K562 (cell line): ENCODE data around the gene CWF19L2. TPM values are rescaled to one million over a fixed set of nuclear protein-coding genes. Genes with fewer than 3 reads are reported as not detected.
A peak's percentile ranks its signal among the peaks of the same experiment; 100 is the strongest.

ENCODE experiments used
- ATAC-seq: fragments of 200-7000 bp; cut with Tn5 transposase; 3 replicates; pipeline ENCODE4 v1.9.1; 2020; ENCODE audit warnings: moderate library complexity
- BruUV-seq: library from RNA; stranded (reverse); fragments of 400-500 nt; replicated peaks from 2 replicates; lab custom pipeline; 2021; lab: Mats Ljungman, UMichigan
- CTCF ChIA-PET: fragments of 300-600 bp; formaldehyde crosslinking; extraction: SDS; loops from one replicate; lab custom pipeline; 2021; ENCODE audit warnings: low intra/inter-chr PET ratio; lab: Yijun Ruan, JAX
- POLR2A ChIA-PET: fragments of 300-600, 350-650 bp; sonication (Branson Sonifier 250); formaldehyde crosslinking; extraction: SDS; loops from one replicate; lab custom pipeline; 2021; ENCODE audit warnings: antibody characterized with exemption, inconsistent platforms; lab: Yijun Ruan, JAX
- DNase-seq, 4 experiments: peaks; one replicate each; pipeline versions ENCODE4 v3.0.0 to v3.0.0-alpha.2; 2011 to 2018; ENCODE audit warnings: low spot score in 3 of 4, mixed read lengths in 3 of 4; ENCODE audit errors: extremely low read depth in 1 of 4
- FAIRE-seq: peaks from 2 replicates; lab custom pipeline; 2011; peaks lifted over from hg19 to GRCh38; lab: Jason Lieb, UNC
- H2AFZ ChIP-seq: 2 replicates; pipeline ENCODE4 v1.6.0; 2011; ENCODE audit warnings: low read depth, low read length, control low read depth, inconsistent platforms
- H3K27ac ChIP-seq: fragments of 200-600 bp; 3 replicates; pipeline ENCODE4 v1.8.0; 2011; ENCODE audit warnings: low read depth, mild to moderate bottlenecking, control low read depth, inconsistent platforms, low read length, moderate library complexity, mixed read lengths; ENCODE audit errors: extremely low read depth
- H3K27me3 ChIP-seq, 2 experiments: fragments of 300-600 bp in 1 of 2; 2 replicates in 1 of 2; 3 replicates in 1 of 2; pipeline versions ENCODE4 v1.6.0 to v1.8.0; 2011; ENCODE audit warnings: inconsistent platforms in 2 of 2, low read length in 2 of 2, mild to moderate bottlenecking in 1 of 2, mixed read lengths in 1 of 2, moderate library complexity in 1 of 2; ENCODE audit not compliant: control insufficient read depth in 2 of 2, insufficient read depth in 2 of 2
- H3K36me3 ChIP-seq: fragments of 300-600 bp; 3 replicates; pipeline ENCODE4 v1.8.0; 2011; ENCODE audit warnings: mild to moderate bottlenecking, low read length, inconsistent platforms; ENCODE audit not compliant: control insufficient read depth, insufficient read depth
- H3K4me1 ChIP-seq, 2 experiments: fragments of 200-600 bp in 1 of 2; replicated peaks in 1 of 2; 2 replicates in 1 of 2; 3 replicates in 1 of 2; pipeline versions ENCODE4 v1.5.1 to v1.8.0; 2011; ENCODE audit warnings: inconsistent platforms in 2 of 2, low read length in 2 of 2, mild to moderate bottlenecking in 1 of 2, mixed read lengths in 1 of 2, moderate library complexity in 1 of 2; ENCODE audit not compliant: control insufficient read depth in 2 of 2, insufficient read depth in 2 of 2
- H3K4me2 ChIP-seq: 2 replicates; pipeline ENCODE4 v1.6.1; 2011; ENCODE audit warnings: low read length, control low read depth, inconsistent platforms, mixed read lengths; ENCODE audit not compliant: insufficient read depth
- H3K4me3 ChIP-seq: fragments of 200-600 bp; sonication (generic), shearing (Covaris generic); 2 replicates; pipeline ENCODE4 v1.5.1; 2016; ENCODE audit warnings: control low read depth, inconsistent platforms
- H3K79me2 ChIP-seq: fragments of 200-600 bp; 3 replicates; pipeline ENCODE4 v1.8.0; 2011; ENCODE audit warnings: low read length, inconsistent platforms; ENCODE audit not compliant: control insufficient read depth, insufficient read depth
- H3K9ac ChIP-seq, 2 experiments: 2 replicates each; pipeline versions ENCODE4 v1.6.0 to v1.6.1; 2011; ENCODE audit warnings: low read depth in 2 of 2, low read length in 2 of 2, control low read depth in 1 of 2, inconsistent platforms in 1 of 2, mild to moderate bottlenecking in 1 of 2, mixed read lengths in 1 of 2; ENCODE audit not compliant: insufficient read depth in 1 of 2
- H3K9me1 ChIP-seq: one replicate; pipeline ENCODE4 v1.6.0; 2011; ENCODE audit warnings: inconsistent platforms, mild to moderate bottlenecking, low read length, moderate library complexity; ENCODE audit not compliant: control insufficient read depth, insufficient read depth
- H3K9me3 ChIP-seq: replicated peaks from 2 replicates; pipeline ENCODE4 v1.5.1; 2011; ENCODE audit warnings: low read depth, low read length, inconsistent platforms; ENCODE audit not compliant: control insufficient read depth, insufficient read depth
- H4K20me1 ChIP-seq: replicated peaks from 2 replicates; pipeline ENCODE4 v1.6.1; 2011; ENCODE audit warnings: low read length, inconsistent platforms, mixed read lengths; ENCODE audit not compliant: control insufficient read depth, insufficient read depth
- ATF2 ChIP-seq: sonication (generic); formaldehyde crosslinking; IDR thresholded peaks from 2 replicates; pipeline ENCODE4 v1.8.1; 2022; ENCODE audit warnings: missing genetic modification reagents
- CREM ChIP-seq: IDR thresholded peaks from 2 replicates; pipeline ENCODE4 v1.6.1; 2014; ENCODE audit warnings: antibody characterized with exemption, low read depth
- FOXK2 ChIP-seq, 2 experiments: fragments of 450-650 bp; IDR thresholded peaks in 1 of 2; conservative IDR thresholded peaks in 1 of 2; 2 replicates each; pipeline ENCODE4 v1.6.1; 2016; ENCODE audit warnings: low read depth in 2 of 2, mild to moderate bottlenecking in 1 of 2
- GMEB1 ChIP-seq: fragments of 250-450 bp; sonication (Bioruptor Pico); IDR thresholded peaks from 2 replicates; pipeline ENCODE4 v1.4.0; 2020; ENCODE audit warnings: mild to moderate bottlenecking
- HMG20A ChIP-seq: fragments of 450-650 bp; formaldehyde crosslinking; conservative IDR thresholded peaks from 2 replicates; pipeline ENCODE4 v1.4.0; 2020; ENCODE audit warnings: mild to moderate bottlenecking, mixed read lengths
- KAT2B ChIP-seq: IDR thresholded peaks from one replicate; pipeline ENCODE4 v1.6.1; 2012; ENCODE audit warnings: low read depth, mild to moderate bottlenecking, control low read depth, inconsistent platforms, low read length, moderate library complexity
- KHSRP ChIP-seq: fragments of 450-650 bp; IDR thresholded peaks from 2 replicates; pipeline ENCODE4 v1.6.1; 2017
- KLF10 ChIP-seq: fragments of 250-450 bp; sonication (Bioruptor Pico); IDR thresholded peaks from 2 replicates; pipeline ENCODE4 v1.6.1; 2021; ENCODE audit warnings: matching md5 sums
- LEF1 ChIP-seq: fragments of 450-650 bp; IDR thresholded peaks from 2 replicates; pipeline ENCODE4 v1.6.1; 2016; ENCODE audit warnings: mild to moderate bottlenecking
- NFE2L1 ChIP-seq: fragments of 450-650 bp; IDR thresholded peaks from 2 replicates; pipeline ENCODE4 v1.6.1; 2016; ENCODE audit warnings: missing genetic modification characterization, low read depth, mild to moderate bottlenecking, missing compliant biosample characterization, moderate library complexity, borderline replicate concordance
- ZNF134 ChIP-seq: fragments of 250-450 bp; sonication (Bioruptor Pico); conservative IDR thresholded peaks from 2 replicates; pipeline ENCODE4 v1.4.0; 2020
- ZNF431 ChIP-seq: sonication (generic); formaldehyde crosslinking; IDR thresholded peaks from 2 replicates; pipeline ENCODE4 v1.8.0; 2022; ENCODE audit warnings: mild to moderate bottlenecking, missing genetic modification reagents
- ZNF445 ChIP-seq: fragments of 250-450 bp; sonication (Bioruptor Pico); IDR thresholded peaks from 2 replicates; pipeline ENCODE4 v1.4.0; 2020; ENCODE audit warnings: low read depth, mild to moderate bottlenecking, moderate library complexity
- WGBS: fragments of 100-300 bp; shearing (Covaris generic); methylation state at CpG from one replicate; pipeline ENCODE4 v1.1.6; 2016; ENCODE audit warnings: low coverage, mixed read lengths; ENCODE audit not compliant: insufficient coverage; ENCODE audit errors: missing lambda C conversion rate; 5-methylcytosine and 5-hydroxymethylcytosine counted together
- in situ Hi-C: fragments of 300-500 bp; cut with MboI; formaldehyde crosslinking; loops from 4 replicates; pipeline ENCODE4 v1.15.0; 2018; ENCODE audit warnings: inconsistent platforms, mixed read lengths
- intact Hi-C: fragments of 100-400 bp; cut with micrococcal nuclease; formaldehyde crosslinking; loops from 2 replicates; pipeline ENCODE4 v1.14.2; 2022
- polyA plus RNA-seq, 8 experiments: library from polyadenylated mRNA; depleted of rRNA in 4 of 8; stranded (reverse) in 5 of 8; unstranded in 3 of 8; fragments of >200 nt; fragmentation: Nextera tagmentation in 2 of 8; fragmentation: Illumina TruSeq in 1 of 8; extraction: Ambion mirVana in 2 of 8; extraction: Trizol in 1 of 8; gene quantifications; 2 replicates each; pipeline versions ENCODE4 v1.2.1 to v1.2.3, GENCODE V29; 2011 to 2014; ENCODE audit warnings: inconsistent platforms in 1 of 8, missing spikeins in 1 of 8
- total RNA-seq, 7 experiments: library from RNA; depleted of rRNA in 6 of 7; stranded (reverse); fragments of >200 nt in 6 of 7; fragmentation: Illumina TruSeq in 2 of 7; extraction: Trizol in 2 of 7; gene quantifications; 2 replicates each; pipeline versions ENCODE4 v1.2.1 to v1.2.3, GENCODE V29; 2011 to 2021; ENCODE audit warnings: low replicate concordance in 1 of 7
- TF ChIP-seq, protein P1 (sequence below): fragments of 450-650 bp; formaldehyde crosslinking; IDR thresholded peaks from 2 replicates; pipeline ENCODE4 v1.4.0; 2020; ENCODE audit warnings: mild to moderate bottlenecking
- TF ChIP-seq, protein P2 (sequence below): fragments of 250-450 bp; sonication (Bioruptor Pico); IDR thresholded peaks from 2 replicates; pipeline ENCODE4 v1.8.0; 2022; ENCODE audit warnings: inconsistent platforms, mild to moderate bottlenecking, moderate library complexity, borderline replicate concordance
- TF ChIP-seq, protein P3 (sequence below): fragments of 250-450 bp; sonication (Bioruptor Pico); IDR thresholded peaks from 2 replicates; pipeline ENCODE4 v1.5.0; 2020; ENCODE audit warnings: mild to moderate bottlenecking, borderline replicate concordance

CWF19L2 gene
- total and polyA plus RNA-seq, 9 of the 15 experiments (the other 6 are each of a cell fraction or from before 2014, with no cell fraction given): 4.7 to 23.3 (median 10.2) TPM

DNA sequence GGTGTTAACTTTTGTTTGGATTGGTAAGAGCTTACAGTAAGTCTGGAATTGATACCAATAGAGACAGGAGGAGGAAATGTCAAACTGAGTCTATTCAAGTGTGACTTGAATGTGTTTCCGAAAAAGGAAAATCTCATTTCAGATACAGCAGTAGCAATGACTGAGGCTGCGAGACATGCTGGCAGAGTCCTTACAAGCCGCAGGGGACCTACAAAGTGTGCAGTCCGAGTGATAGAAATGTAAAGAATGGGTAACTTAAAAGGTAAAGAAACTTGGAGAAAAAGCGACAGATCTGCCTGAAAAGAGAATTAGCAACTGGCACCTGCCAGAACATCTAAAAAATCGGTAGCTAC, 444 bp downstream of the CWF19L2 start:
- Histone ChIP-seq H3K9ac (peak overlapping the region; percentile 88 to 90), H3K79me2 (peaks cover 24% of the 10 kb centered on the region), H3K4me1 (peaks cover 0 to 5% of the 10 kb centered on the region in 2 experiments; a peak in 1 of 5 replicates), H3K27me3 (no peaks in the 10 kb centered on the region), H2AFZ (peak overlapping the region; percentile 93), H4K20me1 (no peaks in the 10 kb centered on the region), H3K36me3 (peaks cover 29% of the 10 kb centered on the region; the same call in 2 of the 3 replicates), H3K9me3 (no peaks in the 10 kb centered on the region), H3K4me3 (peak overlapping the region; percentile 61), H3K4me2 (peak overlapping the region; percentile 90), H3K27ac (peak overlapping the region; percentile 76), H3K9me1 (no peaks in the 10 kb centered on the region)
- peak in 2 of 4 experiments; percentile 41 to 43 for DNase-seq
- ATAC-seq: peak; percentile 84
- POLR2A ChIA-PET: interaction anchor here (1.0 to 2.1 kb wide), 5 partner anchors 9 to 258 kb away, joined by 3 to 10 read pairs (median 5); no protein-coding TSS in a partner anchor
- 0% methylated on average over 6 of the region's 6 CpGs for WGBS
- in situ Hi-C loops (no loop called here), intact Hi-C loops (no loop called here)
- no peak for FAIRE-seq
- CTCF ChIA-PET: interaction anchor here (0.6 kb wide), 1 partner anchor 239 kb away, joined by 3 read pairs; no protein-coding TSS in a partner anchor
- BruUV-seq: TSS peak; percentile 73
- TF ChIP-seq ZNF445 (CRISPR knock-in tag): no peak
- TF ChIP-seq KLF10 (CRISPR knock-in tag): no peak
- TF ChIP-seq, protein P1, sequence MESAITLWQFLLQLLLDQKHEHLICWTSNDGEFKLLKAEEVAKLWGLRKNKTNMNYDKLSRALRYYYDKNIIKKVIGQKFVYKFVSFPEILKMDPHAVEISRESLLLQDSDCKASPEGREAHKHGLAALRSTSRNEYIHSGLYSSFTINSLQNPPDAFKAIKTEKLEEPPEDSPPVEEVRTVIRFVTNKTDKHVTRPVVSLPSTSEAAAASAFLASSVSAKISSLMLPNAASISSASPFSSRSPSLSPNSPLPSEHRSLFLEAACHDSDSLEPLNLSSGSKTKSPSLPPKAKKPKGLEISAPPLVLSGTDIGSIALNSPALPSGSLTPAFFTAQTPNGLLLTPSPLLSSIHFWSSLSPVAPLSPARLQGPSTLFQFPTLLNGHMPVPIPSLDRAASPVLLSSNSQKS: no peak
- no peak for TF ChIP-seq CREM
- no peak for TF ChIP-seq ZNF134
- TF ChIP-seq FOXK2 (conservative IDR thresholded peaks at IDR 0.05 in 1 of 2, IDR thresholded peaks at IDR 0.05 in 1 of 2; ENCODE audit: low read depth in 2 of 2): no peak
- TF ChIP-seq ZNF431 (CRISPR knock-in tag): no peak
- TF ChIP-seq, protein P2, sequence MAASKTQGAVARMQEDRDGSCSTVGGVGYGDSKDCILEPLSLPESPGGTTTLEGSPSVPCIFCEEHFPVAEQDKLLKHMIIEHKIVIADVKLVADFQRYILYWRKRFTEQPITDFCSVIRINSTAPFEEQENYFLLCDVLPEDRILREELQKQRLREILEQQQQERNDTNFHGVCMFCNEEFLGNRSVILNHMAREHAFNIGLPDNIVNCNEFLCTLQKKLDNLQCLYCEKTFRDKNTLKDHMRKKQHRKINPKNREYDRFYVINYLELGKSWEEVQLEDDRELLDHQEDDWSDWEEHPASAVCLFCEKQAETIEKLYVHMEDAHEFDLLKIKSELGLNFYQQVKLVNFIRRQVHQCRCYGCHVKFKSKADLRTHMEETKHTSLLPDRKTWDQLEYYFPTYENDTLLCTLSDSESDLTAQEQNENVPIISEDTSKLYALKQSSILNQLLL (CRISPR knock-in tag): no peak
- TF ChIP-seq KAT2B: no peak
- no peak for TF ChIP-seq ATF2 (CRISPR knock-in tag)
- TF ChIP-seq HMG20A (CRISPR knock-in tag): no peak
- TF ChIP-seq LEF1: no peak
- no peak for TF ChIP-seq GMEB1 (CRISPR knock-in tag)
- no peak for TF ChIP-seq NFE2L1
- no peak for TF ChIP-seq KHSRP
- TF ChIP-seq, protein P3, sequence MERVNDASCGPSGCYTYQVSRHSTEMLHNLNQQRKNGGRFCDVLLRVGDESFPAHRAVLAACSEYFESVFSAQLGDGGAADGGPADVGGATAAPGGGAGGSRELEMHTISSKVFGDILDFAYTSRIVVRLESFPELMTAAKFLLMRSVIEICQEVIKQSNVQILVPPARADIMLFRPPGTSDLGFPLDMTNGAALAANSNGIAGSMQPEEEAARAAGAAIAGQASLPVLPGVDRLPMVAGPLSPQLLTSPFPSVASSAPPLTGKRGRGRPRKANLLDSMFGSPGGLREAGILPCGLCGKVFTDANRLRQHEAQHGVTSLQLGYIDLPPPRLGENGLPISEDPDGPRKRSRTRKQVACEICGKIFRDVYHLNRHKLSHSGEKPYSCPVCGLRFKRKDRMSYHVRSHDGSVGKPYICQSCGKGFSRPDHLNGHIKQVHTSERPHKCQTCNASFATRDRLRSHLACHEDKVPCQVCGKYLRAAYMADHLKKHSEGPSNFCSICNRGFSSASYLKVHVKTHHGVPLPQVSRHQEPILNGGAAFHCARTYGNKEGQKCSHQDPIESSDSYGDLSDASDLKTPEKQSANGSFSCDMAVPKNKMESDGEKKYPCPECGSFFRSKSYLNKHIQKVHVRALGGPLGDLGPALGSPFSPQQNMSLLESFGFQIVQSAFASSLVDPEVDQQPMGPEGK: no peak
